ENCODE measurements around the gene MME.

The MME gene

DNA sequence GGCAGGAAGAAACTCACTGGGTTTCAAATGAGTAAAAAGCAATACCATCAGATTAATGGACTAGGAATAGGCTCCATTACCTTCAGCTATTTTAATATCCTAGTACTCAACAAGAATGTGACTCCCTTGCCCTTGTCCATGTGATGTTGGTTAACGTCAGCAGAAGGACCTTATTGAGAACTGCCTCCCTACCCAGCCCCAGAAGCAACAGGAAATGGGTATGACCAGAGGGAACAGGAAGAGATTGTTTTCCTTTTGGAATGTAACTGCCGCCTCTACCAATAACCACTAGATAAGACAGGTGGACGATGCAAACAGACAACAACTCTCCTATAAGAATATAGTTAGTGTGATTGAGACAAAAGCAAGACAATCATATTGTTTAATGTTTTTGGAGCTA, 10.4 kb upstream of the MME start:
- no peak for DNase-seq (ENCODE audit: low read depth)
- TF ChIP-seq, protein P1, sequence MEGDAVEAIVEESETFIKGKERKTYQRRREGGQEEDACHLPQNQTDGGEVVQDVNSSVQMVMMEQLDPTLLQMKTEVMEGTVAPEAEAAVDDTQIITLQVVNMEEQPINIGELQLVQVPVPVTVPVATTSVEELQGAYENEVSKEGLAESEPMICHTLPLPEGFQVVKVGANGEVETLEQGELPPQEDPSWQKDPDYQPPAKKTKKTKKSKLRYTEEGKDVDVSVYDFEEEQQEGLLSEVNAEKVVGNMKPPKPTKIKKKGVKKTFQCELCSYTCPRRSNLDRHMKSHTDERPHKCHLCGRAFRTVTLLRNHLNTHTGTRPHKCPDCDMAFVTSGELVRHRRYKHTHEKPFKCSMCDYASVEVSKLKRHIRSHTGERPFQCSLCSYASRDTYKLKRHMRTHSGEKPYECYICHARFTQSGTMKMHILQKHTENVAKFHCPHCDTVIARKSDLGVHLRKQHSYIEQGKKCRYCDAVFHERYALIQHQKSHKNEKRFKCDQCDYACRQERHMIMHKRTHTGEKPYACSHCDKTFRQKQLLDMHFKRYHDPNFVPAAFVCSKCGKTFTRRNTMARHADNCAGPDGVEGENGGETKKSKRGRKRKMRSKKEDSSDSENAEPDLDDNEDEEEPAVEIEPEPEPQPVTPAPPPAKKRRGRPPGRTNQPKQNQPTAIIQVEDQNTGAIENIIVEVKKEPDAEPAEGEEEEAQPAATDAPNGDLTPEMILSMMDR (IDR thresholded peaks at IDR 0.05; ENCODE audit: low read depth, low read length, missing control alignments): no peak
- no peak overlapping the region for H3K4me3 ChIP-seq (ENCODE audit: low read depth, low read length)

DNA sequence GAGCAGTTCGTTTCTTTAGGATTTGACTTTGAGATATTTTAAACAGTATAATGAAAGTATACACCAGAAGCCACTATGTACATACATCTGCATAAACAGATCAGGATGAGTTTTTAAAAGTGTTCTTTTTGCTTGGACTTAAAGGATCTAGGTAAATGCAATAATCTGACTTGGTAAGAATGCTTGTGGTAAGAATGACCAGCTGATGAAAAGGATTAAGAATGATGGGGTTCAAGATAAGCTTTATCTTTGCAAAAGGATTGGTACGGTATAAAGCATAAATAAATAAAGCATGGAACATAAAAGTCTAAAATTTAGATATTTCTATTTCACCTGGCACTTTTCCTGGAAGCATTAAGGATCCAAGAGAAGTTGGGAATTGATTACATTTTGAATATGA, 9.8 kb upstream of the MME start:
- H3K4me3 ChIP-seq (ENCODE audit: low read depth, low read length): no peak overlapping the region
- TF ChIP-seq, protein P1 (IDR thresholded peaks at IDR 0.05; ENCODE audit: low read depth, low read length, missing control alignments): no peak
- DNase-seq (ENCODE audit: low read depth): no peak

DNA sequence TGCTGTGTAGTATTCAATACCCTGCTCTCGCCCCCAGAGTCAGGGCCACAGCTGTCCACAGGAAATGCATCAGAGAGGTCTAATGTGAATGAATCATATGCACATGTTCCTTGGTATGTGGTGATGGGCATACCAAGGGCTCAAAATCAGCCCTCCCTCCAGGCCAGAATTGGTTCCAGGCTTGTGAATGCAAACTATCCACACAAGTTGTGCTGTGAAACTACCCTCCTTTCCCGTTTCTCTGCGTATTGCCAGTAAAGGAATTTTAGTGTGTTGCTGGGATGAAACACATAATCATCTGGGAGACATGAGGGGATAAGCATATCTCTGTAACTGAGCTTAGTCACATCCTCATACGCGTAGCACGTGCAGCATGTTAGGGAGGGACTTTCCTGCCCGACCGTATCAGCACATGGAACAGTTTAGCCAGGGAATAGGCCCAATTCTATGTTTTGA, 9.2 kb upstream of the MME start:
- TF ChIP-seq, protein P1 (IDR thresholded peaks at IDR 0.05; ENCODE audit: low read depth, low read length, missing control alignments): no peak
- no peak overlapping the region for H3K4me3 ChIP-seq (ENCODE audit: low read depth, low read length)
- DNase-seq (ENCODE audit: low read depth): no peak

DNA sequence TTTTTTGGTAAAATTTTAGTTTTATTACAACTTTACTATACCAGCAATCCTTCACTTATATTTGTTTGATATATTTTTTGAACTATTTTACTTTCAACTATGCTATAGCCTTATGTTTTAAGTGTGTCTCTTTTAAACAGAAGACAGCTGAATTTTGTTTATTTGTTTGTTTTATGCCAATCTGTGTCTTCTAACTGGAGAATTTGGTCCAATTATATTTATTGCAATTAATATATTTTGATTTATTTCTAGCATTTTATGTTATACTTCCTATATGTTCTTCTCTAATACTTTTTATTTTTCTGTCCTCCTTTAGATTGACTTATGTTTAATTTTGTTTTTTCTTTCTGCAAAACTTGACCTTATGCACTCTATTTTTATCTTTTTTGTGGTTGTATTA, 4.9 kb upstream of the MME start:
- TF ChIP-seq, protein P1 (IDR thresholded peaks at IDR 0.05; ENCODE audit: low read depth, low read length, missing control alignments): no peak
- H3K4me3 ChIP-seq (ENCODE audit: low read depth, low read length): no peak overlapping the region
- no peak for DNase-seq (ENCODE audit: low read depth)

DNA sequence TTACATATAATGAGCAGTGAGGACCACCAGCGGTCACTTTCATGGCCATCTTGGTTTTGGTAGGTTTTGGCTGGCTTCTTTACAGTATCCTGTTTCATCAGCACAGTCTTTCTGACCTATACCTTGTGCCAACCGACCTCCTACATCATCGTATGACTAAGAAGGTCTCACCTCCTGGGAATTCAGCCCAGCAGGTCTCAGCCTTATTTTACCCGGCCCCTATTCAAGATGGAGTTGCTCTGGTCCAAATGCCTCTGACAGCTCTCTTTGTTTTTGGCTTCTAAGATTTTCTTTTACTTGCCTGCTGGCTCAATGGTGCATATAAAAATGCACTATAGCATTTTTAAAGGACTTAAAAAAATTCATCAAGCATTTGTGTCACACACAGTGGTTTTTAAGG, 3.2 kb upstream of the MME start:
- no peak overlapping the region for H3K4me3 ChIP-seq (ENCODE audit: low read depth, low read length)
- TF ChIP-seq, protein P1 (IDR thresholded peaks at IDR 0.05; ENCODE audit: low read depth, low read length, missing control alignments): no peak
- no peak for DNase-seq (ENCODE audit: low read depth)

DNA sequence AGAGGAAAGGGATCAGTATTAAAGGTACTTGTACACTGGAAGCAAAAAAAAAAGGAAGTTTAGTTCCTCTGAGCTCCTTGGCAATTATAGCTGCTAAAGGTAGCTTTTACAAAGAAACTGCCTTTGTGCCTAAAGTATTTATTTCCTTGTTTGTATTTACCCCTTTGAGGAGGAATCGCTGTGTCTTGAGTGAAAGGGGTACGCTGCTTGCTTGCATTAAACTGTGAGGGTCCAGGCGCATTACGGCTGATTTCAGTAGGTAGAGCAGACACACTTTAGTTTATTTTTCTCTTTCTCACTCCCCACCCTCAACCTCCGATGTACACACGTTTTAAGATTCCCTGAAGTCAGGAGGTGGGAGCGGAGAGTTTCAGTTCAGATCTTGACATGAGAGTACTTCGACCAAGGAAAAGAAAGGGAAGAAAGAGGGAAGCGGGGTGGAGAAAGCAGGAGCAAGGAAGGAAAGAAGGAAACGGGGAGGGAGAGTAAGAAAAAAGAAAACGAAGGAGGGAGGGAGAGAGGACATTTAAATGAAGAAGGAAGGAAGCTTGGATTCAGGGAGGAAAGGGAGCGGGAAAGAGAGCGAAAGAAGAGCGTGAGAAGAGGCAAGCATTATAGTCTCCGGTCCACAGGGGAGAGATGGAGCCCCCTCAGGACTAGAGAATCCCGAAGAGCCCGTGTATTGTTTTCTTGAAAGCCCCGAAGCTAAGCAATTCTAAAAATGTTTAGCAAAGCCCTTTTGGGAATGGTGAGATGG, 1.2 kb upstream of the MME start:
- no peak overlapping the region for H3K4me3 ChIP-seq (ENCODE audit: low read depth, low read length)
- TF ChIP-seq, protein P1 (IDR thresholded peaks at IDR 0.05; ENCODE audit: low read depth, low read length, missing control alignments): no peak
- DNase-seq (ENCODE audit: low read depth): no peak

DNA sequence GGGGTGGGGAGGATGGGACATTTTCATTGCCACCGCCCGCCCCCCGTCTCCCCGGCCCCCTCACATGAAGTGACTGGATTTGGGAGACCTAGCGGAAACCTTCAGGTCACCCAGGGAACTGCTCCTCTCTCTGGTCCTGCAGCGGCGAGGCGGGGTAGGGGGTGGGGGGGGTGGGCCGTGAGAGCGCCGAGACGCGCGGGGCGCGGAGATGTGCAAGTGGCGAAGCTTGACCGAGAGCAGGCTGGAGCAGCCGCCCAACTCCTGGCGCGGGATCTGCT, 712 bp upstream of the MME start:
- no peak overlapping the region for H3K4me3 ChIP-seq (ENCODE audit: low read depth, low read length)
- no peak for DNase-seq (ENCODE audit: low read depth)
- TF ChIP-seq, protein P1 (IDR thresholded peaks at IDR 0.05; ENCODE audit: low read depth, low read length, missing control alignments): no peak

Measured in GM12864 (cell line).